ENCODE results near the gene PTPRQ. TPM values are rescaled to one million over a fixed set of nuclear protein-coding genes. Genes with fewer than 3 reads are reported as not detected.

PTPRQ gene
- total and polyA plus RNA-seq, 9 of the 15 experiments (the other 6 are each of a cell fraction or from before 2014, with no cell fraction given): not detected

GRCh38 chr12:80490329-80490728, 46.3 kb downstream of the PTPRQ start:
- no peak for DNase-seq (ENCODE audit: extremely low read depth in 1 of 4, low spot score in 3 of 4)
- FAIRE-seq: no peak
- Histone ChIP-seq H3K27me3 (ENCODE audit: control insufficient read depth in 2 of 2, insufficient read depth in 2 of 2, low read length in 2 of 2) (no peaks in the 10 kb centered on the region), H3K27ac (ENCODE audit: extremely low read depth, low read depth, low read length) (no peak overlapping the region), H3K4me3 (no peak overlapping the region), H2AFZ (ENCODE audit: low read depth, low read length) (no peak overlapping the region), H3K9ac (ENCODE audit: insufficient read depth in 1 of 2, low read depth in 2 of 2, low read length in 2 of 2) (no peak overlapping the region), H3K4me1 (replicated peaks in 1 of 2; ENCODE audit: control insufficient read depth in 2 of 2, insufficient read depth in 2 of 2, low read length in 2 of 2) (no peaks in the 10 kb centered on the region), H3K9me3 (replicated peaks; ENCODE audit: control insufficient read depth, insufficient read depth, low read depth, low read length) (no peaks in the 10 kb centered on the region), H3K36me3 (ENCODE audit: control insufficient read depth, insufficient read depth, low read length) (no peaks in the 10 kb centered on the region), H3K4me2 (ENCODE audit: insufficient read depth, low read length) (no peak overlapping the region), H3K9me1 (ENCODE audit: control insufficient read depth, insufficient read depth, low read length) (no peaks in the 10 kb centered on the region), H3K79me2 (ENCODE audit: control insufficient read depth, insufficient read depth, low read length) (no peaks in the 10 kb centered on the region), H4K20me1 (replicated peaks; ENCODE audit: control insufficient read depth, insufficient read depth, low read length) (no peaks in the 10 kb centered on the region)
- intact Hi-C loops (cut with micrococcal nuclease) (no loop called here), in situ Hi-C loops (cut with MboI) (no loop called here)
- ChIA-PET POLR2A (no interaction called here), CTCF (ENCODE audit: low intra/inter-chr PET ratio) (no interaction called here)
- 0% methylated on average over 2 of the region's 2 CpGs for WGBS (ENCODE audit: insufficient coverage, low coverage, missing lambda C conversion rate)
- ATAC-seq: no peak
- no TSS peak for BruUV-seq (replicated peaks)
- TF ChIP-seq, protein P1, sequence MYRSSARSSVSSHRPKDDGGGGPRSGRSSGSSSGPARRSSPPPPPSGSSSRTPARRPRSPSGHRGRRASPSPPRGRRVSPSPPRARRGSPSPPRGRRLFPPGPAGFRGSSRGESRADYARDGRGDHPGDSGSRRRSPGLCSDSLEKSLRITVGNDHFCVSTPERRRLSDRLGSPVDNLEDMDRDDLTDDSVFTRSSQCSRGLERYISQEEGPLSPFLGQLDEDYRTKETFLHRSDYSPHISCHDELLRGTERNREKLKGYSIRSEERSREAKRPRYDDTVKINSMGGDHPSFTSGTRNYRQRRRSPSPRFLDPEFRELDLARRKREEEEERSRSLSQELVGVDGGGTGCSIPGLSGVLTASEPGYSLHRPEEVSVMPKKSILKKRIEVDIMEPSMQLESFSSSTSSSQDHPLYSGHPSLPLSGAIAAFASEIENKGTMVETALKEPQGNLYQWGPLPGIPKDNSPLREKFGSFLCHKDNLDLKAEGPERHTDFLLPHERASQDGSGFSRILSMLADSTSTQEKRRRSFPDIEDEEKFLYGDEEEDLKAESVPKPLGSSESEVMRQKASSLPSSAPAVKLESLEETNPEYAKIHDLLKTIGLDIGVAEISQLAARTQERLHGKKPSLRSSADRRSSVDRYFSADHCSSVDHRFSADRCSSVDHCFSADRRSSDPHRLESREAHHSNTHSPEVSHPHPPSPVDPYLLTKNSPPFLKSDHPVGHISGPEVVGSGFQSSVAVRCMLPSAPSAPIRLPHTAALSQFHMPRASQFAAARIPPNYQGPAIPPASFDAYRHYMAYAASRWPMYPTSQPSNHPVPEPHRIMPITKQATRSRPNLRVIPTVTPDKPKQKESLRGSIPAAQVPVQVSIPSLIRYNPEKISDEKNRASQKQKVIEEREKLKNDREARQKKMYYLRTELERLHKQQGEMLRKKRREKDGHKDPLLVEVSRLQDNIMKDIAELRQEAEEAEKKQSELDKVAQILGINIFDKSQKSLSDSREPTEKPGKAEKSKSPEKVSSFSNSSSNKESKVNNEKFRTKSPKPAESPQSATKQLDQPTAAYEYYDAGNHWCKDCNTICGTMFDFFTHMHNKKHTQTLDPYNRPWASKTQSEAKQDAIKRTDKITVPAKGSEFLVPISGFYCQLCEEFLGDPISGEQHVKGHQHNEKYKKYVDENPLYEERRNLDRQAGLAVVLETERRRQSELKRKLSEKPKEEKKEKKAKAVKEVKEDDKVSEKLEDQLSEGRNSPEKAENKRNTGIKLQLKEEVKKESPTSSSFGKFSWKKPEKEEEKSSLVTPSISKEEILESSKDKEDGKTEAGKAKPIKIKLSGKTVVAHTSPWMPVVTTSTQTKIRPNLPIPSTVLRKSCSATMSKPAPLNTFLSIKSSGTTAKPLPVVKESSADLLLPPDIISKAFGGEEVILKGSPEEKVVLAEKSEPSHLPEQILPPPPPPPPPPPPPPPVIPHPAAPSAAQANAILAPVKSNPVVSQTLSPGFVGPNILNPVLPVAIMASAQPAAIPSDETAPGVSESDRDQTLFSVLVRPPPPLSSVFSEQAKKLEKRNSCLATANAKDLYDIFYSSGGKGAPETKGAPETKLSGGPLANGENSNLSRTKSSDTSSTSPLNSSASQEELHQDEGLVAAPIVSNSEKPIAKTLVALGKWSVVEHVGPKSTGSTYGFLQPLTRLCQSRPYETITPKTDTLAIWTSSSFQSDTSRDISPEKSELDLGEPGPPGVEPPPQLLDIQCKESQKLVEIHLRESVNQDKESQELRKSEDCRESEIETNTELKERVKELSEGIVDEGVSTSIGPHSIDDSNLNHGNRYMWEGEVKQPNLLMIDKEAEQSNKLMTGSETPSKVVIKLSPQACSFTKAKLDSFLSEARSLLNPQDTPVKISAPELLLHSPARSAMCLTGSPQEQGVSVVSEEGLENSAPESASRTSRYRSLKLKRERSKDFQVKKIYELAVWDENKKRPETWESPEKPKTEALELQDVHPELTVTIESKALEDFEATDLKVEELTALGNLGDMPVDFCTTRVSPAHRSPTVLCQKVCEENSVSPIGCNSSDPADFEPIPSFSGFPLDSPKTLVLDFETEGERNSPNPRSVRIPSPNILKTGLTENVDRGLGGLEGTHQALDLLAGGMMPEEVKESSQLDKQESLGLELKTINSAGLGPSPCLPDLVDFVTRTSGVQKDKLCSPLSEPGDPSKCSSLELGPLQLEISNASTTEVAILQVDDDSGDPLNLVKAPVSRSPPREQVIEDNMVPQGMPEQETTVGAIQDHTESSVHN (IDR thresholded peaks at IDR 0.05; ENCODE audit: borderline replicate concordance in 1 of 2, low read depth in 1 of 2): no peak
- TF ChIP-seq LEF1 (IDR thresholded peaks at IDR 0.05) (no peak), CBFA2T3 (IDR thresholded peaks at IDR 0.05) (no peak), IFI16 (CRISPR knock-in tag; IDR thresholded peaks at IDR 0.05) (no peak), SIRT6 (IDR thresholded peaks at IDR 0.05; ENCODE audit: low read depth, low read length) (no peak), ZNF324 (CRISPR knock-in tag; IDR thresholded peaks at IDR 0.05) (no peak), PRPF4 (IDR thresholded peaks at IDR 0.05; ENCODE audit: insufficient read depth, low read depth, low read length, poor library complexity, severe bottlenecking) (no peak), ZKSCAN3 (CRISPR knock-in tag; IDR thresholded peaks at IDR 0.05) (no peak), ZFP91 (CRISPR knock-in tag; IDR thresholded peaks at IDR 0.05) (no peak), HLTF (IDR thresholded peaks at IDR 0.05) (no peak), RB1 (IDR thresholded peaks at IDR 0.05; ENCODE audit: low read depth) (no peak), PRMT5 (CRISPR knock-in tag; IDR thresholded peaks at IDR 0.05) (no peak)
- TF ChIP-seq, protein P2, sequence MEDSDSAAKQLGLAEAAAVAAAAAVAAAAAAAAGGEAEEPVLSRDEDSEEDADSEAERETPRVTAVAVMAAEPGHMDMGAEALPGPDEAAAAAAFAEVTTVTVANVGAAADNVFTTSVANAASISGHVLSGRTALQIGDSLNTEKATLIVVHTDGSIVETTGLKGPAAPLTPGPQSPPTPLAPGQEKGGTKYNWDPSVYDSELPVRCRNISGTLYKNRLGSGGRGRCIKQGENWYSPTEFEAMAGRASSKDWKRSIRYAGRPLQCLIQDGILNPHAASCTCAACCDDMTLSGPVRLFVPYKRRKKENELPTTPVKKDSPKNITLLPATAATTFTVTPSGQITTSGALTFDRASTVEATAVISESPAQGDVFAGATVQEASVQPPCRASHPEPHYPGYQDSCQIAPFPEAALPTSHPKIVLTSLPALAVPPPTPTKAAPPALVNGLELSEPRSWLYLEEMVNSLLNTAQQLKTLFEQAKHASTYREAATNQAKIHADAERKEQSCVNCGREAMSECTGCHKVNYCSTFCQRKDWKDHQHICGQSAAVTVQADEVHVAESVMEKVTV (CRISPR knock-in tag; IDR thresholded peaks at IDR 0.05): no peak

Data from K562 (cell line).